NCI-H226 (cell line): ENCODE data around the gene CUEDC1.
"Not testable (repeated sequence)": the region's sequence is repeated elsewhere in the genome, so short reads cannot be mapped to it uniquely, and the experiment has no call there.

Source experiments
- DNase-seq: peaks from one replicate; pipeline ENCODE4 v3.0.0-alpha.2; 2015

The CUEDC1 gene

GRCh38 chr17:57937492-57937891 is 17.7 kb downstream of the CUEDC1 start:
- DNase-seq: no peak

GRCh38 chr17:57935833-57936807 is 19.1 kb downstream of the CUEDC1 start:
- no peak for DNase-seq

- DNase-seq: no peak
Measured at GRCh38 chr17:57931488-57932137, 23.6 kb downstream of the CUEDC1 start.

- no peak for DNase-seq
Measured at GRCh38 chr17:57930239-57930638, 25.0 kb downstream of the CUEDC1 start.

DNA sequence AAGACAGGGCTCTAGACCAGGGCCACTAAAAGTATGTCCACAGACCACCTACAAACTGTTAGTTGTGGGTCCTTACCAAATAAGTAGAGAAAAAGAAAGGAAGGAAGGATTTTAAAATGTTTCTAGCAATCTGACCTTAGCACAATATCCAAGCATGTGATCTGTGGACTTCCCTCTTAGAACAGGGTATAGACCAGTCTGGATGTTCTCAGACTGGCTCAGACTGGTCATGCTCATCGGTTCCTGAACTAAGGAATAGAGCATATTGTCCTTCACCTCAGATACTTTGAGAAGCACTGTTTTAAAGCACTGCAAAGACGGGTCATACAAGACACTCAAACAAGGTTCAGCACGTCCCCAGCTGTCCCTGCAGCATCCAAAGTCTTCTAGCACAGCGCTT is 25.8 kb downstream of the CUEDC1 start:
- no peak for DNase-seq

- DNase-seq: no peak
Measured at GRCh38 chr17:57928928-57929327, 26.3 kb downstream of the CUEDC1 start.

DNA sequence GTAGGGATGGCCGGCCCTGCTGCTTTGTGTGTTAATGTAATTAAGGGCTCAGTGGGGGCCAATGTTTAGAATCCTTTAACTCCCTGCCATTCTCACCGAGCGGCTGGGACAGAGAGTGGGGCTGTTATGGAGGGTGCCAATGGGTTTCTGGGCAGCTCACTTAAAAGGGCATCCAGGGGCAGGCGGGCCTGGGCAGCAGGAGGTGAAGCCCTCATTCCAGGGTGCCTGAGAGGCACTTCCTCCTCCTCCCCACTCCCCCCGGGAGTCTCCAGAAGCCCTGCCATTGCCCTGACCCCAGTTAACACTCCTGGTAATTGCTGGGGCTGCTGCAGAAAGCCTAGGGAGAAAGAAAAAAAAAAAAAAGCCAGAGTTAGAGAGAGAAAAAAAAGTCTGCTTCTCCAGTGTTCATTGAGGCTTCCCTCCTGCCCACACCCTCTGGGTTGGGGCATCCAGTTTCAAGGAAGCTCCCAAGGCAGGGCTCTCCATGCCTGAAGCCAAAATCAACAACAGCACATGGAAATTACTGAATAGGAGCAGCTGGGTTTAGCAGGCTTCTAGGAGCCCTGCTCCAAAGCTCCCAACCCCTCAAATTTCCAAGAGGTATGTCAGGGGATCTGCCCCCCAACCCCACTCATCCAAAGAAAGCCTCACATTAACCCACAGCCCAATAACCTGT is 28.0 kb downstream of the CUEDC1 start:
- no peak for DNase-seq

DNA sequence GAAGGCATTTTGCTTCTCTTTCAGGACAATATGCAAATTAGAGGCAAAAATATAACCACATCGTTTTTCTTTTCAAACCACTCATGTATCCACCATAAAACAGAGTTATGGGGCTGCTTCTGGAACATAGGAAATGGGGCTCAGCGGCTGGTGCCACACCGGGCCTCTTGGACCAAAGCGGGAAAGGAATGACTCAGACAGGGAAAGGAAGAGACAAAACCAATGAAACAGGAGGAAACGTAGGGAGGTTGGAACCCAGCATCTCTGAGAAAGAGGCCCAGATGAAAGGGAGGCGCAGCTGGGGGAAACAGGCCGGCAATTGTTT is 28.5 kb downstream of the CUEDC1 start:
- DNase-seq: no peak

DNA sequence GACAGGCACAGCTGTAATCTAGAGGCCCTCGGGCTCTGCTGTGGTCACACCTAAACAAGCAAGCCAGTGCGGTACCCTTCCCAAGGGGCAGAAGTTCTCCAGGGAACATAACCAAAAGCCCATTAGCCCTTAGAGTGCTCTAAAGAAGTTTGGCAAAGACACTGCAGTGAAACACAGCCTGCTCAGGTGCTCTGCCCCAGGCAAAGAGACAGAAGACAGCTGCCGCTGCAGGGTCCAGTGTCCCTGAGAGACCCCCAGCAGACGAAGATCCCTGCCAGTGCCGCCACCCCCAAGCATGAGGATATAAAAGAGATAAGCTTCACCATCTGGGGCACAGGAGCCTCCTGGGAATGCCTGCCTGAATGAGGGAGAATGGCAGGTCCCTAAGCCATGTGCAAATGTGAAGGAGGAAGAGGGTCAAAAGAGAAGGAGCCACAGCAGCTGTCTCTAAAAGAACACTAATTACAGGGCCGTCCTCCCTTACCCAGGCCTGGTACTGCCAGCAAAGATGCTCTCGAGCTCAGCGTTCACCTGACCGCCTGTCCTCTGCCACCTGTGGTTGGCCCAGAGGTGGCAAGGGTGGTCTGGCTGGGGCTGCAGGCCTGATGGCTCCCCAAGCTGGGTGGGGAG is 29.7 kb downstream of the CUEDC1 start:
- DNase-seq: no peak

GRCh38 chr17:57924677-57925076 is 30.5 kb downstream of the CUEDC1 start:
- DNase-seq: no peak

DNA sequence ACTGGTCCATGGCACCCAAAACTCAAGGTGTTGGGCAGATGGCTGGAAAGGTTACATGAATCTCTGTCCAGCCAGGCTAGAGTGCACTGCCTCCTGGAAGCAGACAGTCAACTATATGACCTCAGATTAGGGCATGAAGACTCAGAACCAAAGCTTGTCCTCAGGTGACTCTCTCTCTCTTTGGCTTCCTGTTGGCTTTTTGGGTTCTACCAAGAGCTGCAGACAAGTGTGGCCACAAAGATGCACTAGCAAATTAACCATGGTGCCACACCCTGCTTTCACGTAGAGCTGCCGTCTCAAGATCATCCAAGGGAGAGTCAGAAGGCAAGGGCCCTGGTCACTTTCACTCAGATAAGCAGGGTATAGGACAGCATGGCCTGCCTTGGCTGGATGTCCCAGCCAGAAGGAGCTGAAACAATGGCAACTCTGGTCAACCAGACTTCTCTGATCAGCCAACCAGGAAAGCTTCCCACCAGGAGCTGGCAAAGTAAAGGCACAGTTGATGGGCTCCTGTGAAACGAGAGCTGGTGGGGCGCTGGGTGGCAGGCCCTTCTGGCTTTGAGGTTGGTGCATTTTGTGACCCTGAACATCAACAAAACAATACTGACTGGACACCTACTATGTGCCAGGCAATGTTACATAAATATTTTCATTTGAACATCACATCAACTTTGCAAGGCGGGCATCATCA is 31.9 kb downstream of the CUEDC1 start:
- no peak for DNase-seq

- not testable (repeated sequence) for DNase-seq
Measured at GRCh38 chr17:57922745-57923144, 32.5 kb downstream of the CUEDC1 start.

DNA sequence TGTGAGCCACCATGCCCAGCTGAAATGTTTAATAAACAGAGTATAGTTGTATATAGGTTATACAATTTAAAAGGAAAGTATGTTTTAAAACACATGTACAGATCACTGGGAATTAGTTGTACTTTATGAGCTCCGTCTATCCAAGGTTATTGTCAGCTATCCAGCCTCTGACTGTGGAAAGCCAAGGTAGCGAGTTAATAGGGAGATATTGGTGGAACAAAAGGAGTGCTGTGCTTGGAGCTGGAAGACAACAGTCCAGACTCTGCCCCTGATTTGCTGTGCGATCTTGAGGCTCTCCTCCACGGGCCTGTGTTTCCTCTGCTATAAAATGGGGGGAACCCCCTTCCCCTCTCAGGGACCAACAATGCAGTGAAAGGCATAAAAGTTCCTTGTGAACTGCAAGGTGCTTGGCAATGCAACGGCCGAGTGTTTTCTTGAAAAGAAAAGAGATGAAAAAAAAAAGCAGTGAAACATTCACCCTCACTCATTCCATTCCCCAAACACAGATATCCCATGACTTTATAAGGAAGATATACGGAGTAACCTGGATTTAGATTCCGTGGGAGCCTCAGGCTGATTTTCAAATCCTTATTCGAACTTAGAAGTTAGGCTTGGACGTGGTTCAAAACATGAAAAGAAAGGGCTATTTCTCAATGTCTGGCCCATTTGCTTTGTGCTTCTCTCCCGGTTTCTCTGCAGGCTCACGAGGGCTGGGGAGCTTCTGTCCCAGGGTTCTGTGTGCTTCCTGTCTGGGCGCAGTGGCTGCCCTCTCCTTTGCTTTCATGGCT is 34.1 kb downstream of the CUEDC1 start:
- peak; percentile 6 for DNase-seq

DNA sequence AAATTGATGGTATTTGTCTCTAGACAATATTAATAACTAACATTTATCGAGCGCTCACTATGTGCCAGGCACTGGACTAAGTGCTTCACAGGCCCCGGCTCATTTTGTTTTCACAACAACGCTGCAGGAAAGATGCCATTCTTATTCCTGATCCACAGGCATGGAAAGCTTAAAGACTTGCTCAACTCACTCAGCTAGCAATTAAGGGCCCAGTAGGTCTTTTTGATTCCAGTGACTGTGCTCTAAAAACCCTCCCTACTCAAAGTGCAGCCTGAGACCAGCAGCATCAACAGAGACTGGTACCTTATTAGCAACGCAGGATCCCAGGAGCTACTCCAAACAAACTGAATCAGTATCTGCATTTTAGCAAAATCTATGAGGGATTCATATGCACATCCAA is 35.3 kb downstream of the CUEDC1 start:
- no peak for DNase-seq

DNA sequence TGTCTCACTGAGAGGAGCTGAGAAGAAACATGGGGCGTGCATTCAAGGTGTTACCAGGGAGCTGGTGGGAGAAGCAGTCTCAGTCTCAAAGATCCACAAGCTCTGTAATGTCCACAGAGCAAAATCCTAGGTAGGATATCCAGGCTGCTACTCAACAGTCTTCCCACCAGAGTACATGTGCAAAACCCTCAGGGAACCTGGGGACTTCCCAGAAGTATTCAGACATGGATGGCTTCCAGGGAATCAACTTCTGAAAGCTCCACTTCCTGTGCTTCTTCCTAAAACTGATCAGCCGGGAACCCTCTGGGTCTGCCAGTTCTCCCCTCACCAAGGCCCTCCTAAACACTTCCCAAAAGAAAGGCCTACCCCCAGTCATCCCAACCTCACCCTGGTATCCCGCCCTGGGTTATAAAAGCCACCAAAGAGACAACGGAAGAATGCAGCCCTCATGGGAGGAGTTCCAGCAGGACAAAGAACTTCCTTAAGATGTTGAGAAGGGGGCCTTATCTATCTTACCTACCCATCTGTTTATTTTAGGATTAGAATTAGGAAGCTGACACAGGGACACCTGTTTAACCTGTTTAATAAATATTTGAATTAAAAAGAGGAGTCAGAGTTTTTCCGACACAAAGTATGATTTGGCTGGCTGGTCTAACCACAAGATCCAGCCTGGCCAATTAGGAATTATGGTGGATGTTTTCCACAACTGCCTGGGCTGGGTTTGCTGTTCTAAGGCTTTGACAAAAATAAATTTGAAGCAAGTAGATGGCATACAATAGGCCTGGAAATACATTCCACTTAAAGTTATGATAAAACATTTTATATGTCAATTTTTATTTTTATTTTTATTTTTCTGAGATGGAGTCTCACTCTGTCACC is 37.0 kb downstream of the CUEDC1 start:
- DNase-seq: peak; percentile 32

- no peak for DNase-seq
Measured at GRCh38 chr17:57916925-57917858, 38.0 kb downstream of the CUEDC1 start.

DNA sequence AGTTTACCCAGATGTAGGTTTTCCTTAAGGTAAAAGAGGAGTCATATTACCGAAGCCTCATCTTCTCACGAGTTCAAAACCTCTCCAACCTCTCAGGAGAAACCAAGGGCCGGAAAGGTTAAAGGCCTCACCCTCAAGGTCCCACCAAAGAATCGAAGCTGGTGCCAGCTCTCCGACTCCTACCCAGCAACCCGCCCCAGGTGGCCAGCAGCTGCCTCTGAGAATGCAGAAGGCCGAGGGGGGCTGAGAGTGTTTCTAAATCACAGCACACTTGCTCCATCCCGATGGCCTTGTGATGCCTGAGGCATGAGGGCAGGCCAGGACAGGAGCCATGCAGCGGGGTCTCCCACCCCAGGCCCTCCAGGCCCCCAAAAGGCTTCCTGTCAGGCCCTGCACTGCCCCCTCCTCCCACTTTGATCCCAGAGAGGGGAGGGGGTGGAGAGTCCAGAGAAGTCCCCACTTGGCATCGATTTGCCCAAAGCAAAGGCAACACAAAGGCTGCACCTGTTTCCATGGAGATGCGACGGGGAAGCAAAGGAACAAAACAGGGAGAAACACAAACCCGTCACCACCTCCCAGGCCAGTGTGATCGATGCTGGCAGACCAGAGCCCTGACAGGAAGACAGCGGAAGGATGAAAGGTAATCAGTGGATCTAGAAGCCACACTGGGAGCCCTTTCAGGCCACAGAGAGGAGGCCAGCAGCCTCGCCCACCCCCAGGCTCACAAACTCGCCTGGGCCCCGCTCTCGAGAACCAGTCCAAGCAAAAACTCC is 39.0 kb downstream of the CUEDC1 start:
- no peak for DNase-seq

DNA sequence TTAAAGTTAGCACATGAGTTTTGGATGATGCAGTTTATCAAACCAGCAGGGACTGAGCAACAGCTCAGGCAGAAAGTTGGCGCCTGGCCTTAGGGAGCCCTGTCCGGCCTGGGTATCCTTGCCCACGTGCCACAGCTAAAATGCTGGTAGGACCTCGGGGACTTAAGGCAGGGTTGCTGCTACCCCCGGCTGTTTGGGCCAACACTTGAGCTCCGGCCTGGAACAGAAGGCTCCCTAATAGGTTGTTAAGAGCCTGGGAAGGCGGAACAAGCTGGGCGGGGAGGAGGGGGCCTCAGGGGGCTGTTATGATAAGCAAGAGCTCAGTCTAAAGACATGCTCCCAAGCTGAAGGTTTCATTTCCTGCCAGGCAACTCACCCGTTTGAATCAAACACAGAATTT is 39.7 kb downstream of the CUEDC1 start:
- DNase-seq: no peak
